HG03139 (cell line): ENCODE measurements around the gene YIPF2.
"Not testable (repeated sequence)": the region's sequence is repeated elsewhere in the genome, so short reads cannot be mapped to it uniquely, and the experiment has no call there.

Experiments used
- ATAC-seq: cut with Tn5 transposase; IDR thresholded peaks from one replicate; pipeline ENCODE4 v1.9.1; 2021; ENCODE audit not compliant: unreplicated experiment

The YIPF2 gene

DNA sequence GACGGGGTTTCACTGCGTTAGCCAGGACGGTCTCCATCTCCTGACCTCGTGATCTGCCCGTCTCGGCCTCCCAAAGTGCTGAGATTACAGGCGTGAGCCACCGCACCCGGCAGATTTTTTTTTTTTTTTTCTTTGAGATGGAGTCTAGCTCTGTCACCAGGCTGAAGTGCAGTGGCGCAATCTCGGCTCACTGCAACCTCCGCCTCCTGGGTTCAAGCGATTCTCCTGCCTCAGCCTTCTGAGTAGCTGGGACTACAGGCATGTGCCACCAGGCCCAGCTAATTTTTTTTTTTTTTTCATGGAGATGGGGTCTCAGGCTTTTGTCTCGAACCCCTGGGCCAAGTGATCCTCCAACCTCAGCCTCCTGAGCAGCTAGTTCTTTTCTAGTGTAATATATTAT lies 13.2 kb upstream of the YIPF2 start:
- ATAC-seq = not testable (repeated sequence)

- ATAC-seq = no peak
Measured at GRCh38 chr19:10936661-10937084, 8.2 kb upstream of the YIPF2 start.

GRCh38 chr19:10935371-10936059 lies 7.1 kb upstream of the YIPF2 start:
- ATAC-seq = no peak

- ATAC-seq = no peak
Measured at GRCh38 chr19:10929402-10929794, 959 bp upstream of the YIPF2 start.

GRCh38 chr19:10927730-10928562 lies 493 bp downstream of the YIPF2 start:
- no peak for ATAC-seq

DNA sequence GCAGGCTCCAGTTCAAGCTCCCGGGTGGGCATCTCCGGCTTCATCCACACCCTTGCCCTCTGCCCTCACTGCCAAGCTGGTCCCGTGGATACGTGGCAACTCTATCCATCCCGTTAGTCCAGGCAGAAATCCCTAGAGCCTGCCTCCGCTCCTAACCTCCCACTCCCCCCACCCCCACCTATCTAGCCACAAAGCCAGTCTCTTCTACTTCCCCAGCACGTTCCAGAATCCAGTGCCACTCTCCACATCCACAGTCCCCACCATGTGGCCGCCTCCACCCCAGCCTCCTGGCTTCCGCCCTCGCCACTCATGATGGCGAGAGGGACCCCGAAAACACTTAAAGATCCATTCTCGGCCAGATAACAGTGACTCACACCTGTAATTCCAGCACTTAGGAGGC lies 3.8 kb downstream of the YIPF2 start:
- ATAC-seq = no peak

DNA sequence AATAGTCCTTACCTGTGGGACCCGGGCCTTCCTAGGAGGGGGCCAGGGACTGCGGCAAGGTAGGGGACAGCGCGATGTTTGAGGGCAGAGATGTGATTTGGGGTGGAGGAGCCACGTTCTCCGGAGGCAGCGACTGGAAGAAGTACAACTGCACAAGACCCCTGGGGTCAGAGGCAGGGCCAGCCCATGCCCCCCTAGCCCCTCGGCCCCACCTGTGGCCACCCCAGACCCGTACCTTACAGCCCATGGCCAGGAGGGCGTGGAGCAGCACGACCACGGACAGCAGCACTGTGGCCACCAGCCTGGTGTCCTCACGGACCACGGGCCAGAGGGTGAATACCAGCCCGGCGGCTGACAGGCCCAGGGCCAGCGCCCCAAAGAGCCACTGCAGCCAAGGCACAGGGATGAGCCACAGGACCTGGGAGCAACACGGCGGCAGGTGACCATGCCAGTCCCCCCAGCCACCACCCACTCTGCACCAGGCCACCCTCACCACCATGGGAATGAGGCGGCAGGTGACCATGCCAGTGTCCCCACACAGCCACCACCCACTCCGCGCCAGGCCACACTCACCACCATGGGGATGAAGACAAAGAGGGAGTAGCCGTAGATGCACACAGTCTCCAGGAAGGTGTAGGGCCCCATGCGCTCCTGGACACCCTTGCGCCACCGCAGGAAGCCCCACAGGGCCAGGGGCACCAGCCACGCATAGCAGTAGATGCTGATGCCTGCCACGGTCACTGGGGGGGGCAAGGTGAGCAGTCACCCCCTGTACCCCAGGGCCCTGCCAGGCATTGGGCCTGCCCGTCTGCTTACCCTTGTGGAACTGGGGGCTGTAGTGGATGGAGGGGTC lies 5.0 kb downstream of the YIPF2 start:
- ATAC-seq = no peak

DNA sequence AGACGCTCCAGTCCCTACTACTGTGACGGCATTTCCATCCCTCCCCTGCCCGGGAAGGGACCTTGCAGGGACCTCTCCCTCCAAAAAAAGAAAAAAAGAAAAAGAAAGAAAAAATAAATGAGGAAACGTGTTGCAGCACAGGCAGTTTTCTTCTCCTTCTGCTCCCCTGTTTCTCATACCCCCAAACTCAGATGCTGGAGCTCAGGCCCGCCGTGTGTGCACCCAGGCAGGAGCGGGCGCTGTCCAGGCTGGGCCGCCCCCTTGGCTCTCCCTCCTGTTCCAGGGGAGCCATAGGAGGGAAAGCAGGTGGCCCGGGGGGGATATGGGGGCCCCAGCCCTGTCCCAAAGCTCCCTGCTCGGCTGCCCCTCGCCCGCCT lies 5.8 kb downstream of the YIPF2 start:
- no peak for ATAC-seq

DNA sequence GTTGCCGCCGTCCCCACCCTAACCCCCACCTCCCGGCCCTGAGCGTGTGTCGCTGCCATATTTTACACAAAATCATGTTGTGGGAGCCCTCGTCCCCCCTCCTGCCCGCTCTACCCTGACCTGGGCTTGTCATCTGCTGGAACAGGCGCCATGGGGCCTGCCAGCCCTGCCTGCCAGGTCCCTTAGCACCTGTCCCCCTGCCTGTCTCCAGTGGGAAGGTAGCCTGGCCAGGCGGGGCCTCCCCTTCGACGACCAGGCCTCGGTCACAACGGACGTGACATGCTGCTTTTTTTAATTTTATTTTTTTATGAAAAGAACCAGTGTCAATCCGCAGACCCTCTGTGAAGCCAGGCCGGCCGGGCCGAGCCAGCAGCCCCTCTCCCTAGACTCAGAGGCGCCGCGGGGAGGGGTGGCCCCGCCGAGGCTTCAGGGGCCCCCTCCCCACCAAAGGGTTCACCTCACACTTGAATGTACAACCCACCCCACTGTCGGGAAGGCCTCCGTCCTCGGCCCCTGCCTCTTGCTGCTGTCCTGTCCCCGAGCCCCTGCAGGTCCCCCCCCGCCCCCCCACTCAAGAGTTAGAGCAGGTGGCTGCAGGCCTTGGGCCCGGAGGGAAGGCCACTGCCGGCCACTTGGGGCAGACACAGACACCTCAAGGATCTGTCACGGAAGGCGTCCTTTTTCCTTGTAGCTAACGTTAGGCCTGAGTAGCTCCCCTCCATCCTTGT lies 6.4 kb downstream of the YIPF2 start:
- ATAC-seq = no peak

GRCh38 chr19:10921199-10921909 lies 7.1 kb downstream of the YIPF2 start:
- no peak for ATAC-seq

DNA sequence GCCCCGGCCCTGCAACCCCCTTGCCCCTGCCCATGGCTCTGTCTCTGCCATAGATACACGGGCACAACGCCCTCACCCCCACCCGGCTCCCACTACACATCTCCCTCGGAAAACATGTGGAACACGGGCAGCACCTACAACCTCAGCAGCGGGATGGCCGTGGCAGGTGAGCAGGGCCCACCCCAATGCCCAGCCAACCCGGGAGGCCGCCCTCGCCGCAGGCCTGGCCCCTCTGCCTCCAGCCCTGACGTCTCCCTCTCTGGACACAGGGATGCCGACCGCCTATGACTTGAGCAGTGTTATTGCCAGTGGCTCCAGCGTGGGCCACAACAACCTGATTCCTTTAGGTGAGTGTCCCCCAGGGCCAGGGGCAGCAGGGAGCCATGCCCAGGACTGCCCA lies 7.7 kb downstream of the YIPF2 start:
- ATAC-seq = no peak

DNA sequence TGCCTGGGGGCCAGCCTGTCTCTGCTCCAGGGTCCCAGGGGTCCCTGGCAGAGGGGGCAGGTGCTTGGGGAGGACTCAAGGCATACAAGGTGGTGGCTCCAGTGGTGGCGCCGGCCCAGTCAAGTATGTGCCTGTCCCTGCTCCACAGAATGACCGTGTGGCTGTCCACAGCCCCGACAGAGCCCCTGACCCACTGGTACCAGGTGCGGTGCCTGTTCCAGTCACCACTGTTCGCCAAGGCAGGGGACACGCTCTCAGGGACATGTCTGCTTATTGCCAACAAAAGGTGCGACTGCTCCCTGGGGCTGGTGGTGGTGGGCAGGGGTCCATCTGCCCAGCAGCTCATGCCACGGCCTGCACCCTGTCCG lies 8.2 kb downstream of the YIPF2 start:
- no peak for ATAC-seq

GRCh38 chr19:10919352-10920287 lies 8.8 kb downstream of the YIPF2 start:
- no peak for ATAC-seq

DNA sequence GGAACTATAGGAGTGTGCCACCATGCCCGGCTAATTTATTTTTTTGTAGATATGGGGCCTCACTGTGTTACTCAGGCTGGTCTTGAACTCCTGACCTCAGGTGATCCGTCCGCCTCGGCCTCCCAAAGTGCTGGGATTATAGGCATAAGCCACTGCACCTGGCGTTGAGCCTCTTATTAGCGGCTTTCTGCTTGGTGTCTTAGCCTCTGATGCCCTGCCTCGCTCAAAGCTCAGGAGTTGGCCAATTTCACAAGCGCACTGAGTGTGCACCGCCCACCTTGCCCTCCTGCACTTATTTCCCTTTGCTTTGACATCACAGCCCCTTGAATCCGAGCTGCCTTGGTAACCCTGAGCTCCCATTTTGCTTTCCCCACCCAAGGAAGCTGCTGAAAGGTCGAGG lies 10.1 kb downstream of the YIPF2 start:
- ATAC-seq = no peak

- ATAC-seq = no peak
Measured at GRCh38 chr19:10916602-10917001, 11.8 kb downstream of the YIPF2 start.

GRCh38 chr19:10915130-10916091 lies 13.0 kb downstream of the YIPF2 start:
- ATAC-seq = no peak

- ATAC-seq = no peak
Measured at GRCh38 chr19:10913716-10914340, 14.6 kb downstream of the YIPF2 start.

GRCh38 chr19:10912619-10913018 lies 15.8 kb downstream of the YIPF2 start:
- no peak for ATAC-seq
